HG03432 (cell line): Measurements from ENCODE around the gene NFYB.
A peak's percentile ranks its signal among the peaks of the same experiment; 100 is the strongest.
"Not testable (repeated sequence)": the region's sequence is repeated elsewhere in the genome, so short reads cannot be mapped to it uniquely, and the experiment has no call there.

Source experiments
- ATAC-seq: cut with Tn5 transposase; IDR thresholded peaks from one replicate; pipeline ENCODE4 v1.9.1; 2021; ENCODE audit warnings: mild to moderate bottlenecking, moderate library complexity; ENCODE audit not compliant: unreplicated experiment

Gene NFYB

DNA sequence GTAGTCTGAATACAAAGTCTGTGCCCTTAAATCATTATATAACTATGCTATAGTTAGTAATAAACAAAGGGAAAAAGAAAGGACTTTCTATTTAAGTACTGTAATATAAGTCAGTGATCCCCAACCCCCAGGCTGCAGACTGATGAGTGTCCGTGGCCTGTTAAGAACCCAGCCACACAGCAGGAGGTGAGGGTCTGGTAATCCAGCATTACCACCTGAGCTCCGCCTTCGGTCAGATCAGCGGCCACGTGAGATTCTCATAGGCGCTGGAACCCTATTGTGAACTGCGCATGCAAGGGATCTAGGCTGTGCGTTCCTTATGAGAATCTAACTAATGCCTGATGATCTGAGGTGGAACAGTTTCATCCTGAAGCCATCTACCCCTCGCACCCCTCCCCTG lies 15.7 kb downstream of the NFYB start:
- ATAC-seq = no peak

DNA sequence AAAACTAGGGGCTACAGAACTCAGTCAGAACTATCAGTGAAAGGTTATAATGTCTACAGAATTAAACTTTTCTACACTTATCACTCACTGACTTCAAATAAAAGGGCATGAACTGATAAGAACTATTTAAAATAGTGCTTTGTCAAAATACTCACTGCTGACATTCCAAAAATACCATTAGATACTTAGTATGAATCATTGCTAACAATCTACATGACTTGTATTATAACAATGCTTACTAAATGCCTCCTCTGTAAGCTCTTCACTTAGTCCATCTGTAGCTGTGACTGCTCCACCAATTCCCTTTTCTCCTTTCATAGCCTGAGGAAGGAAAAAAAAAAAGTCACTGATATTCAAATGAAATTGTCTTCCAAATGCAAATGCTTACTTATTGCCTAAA lies 17.0 kb downstream of the NFYB start:
- no peak for ATAC-seq

DNA sequence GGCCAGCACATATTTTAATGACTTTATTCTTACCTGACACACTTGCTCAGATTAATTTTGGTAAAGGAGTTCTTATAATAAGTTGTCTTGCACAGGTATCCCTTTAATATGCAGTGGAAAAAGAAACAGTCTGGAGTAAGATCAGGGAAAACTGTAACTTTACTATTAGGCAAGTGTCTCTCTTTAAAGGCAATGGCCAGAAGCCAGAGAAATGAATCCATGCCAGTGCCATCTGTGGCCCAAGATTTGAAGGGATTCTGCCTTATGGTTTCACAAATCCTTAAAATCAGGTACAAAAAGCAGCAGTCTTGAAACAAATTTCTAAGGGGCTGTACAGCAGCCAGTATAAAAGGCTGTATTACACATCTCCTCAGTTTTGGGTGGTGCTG lies 22.4 kb downstream of the NFYB start:
- ATAC-seq = no peak

DNA sequence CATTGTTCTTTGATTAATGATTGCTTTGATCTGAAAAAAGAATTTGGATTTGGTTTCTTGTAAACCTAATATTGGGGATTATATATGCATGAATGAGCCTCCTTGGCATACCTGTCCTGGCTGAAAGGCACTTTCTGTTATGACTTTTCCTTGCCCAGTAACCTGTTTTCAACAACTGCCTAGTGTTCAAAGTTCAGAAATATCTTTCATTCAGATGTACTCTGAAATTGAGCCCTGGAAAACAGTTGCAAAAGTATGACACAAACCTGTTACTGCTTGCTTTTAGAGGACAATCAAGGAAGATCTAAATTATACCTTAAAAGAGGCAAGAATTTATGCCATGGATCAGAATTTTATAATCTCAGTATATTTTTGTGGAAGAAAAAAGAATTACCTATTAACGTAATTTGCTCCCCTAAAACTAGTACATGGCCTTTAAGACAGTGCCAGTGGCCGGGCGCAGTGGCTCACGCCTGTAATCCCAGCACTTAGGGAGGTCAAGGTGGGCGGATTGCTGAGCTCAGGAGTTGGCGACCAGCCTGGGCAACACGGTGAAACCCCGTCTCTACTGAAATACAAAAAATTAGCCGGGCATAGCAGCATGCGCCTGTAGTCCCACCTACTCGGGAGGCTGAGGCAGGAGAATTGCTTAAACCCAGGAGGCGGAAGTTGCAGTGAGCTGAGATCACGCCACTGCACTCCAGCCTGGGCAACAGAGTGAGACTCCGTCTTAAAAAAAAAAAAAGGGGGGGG lies 23.0 kb downstream of the NFYB start:
- not testable (repeated sequence) for ATAC-seq

DNA sequence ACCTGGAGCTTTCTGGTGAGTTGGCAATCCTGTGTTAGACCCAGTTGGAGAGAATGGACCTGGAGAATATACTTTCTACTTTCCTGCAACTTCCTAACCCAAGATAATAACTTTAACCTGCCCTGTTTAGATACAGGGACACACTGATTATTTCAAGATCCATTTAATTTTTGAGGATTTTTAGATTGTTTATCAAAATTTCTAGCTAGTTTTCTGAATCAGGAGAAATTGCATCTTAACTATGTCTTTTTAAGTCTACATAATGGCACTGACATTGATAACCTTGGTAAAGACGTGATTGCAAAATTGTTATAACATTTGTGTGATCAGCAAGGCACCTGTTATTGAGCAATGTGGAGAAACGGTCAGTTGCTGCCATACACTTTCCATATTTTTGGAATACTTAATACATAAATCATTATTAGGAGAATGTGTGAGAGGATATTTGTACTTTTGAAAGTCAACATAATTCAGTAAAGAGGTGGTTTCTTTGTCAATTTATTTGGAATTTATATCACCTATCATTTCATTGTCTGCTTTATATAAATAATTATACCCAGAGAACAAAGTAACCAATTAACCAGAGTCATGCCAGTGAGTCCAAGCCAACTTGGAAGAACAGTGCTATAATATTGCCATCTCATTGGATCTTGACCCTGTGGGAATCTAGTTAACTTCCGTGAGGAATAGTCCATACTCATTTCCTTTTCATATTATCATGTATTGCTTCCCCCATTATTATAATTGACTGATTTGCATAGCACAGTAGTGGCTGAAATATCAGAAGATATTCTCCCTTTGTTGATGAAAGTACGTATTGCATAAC lies 28.4 kb downstream of the NFYB start:
- no peak for ATAC-seq

DNA sequence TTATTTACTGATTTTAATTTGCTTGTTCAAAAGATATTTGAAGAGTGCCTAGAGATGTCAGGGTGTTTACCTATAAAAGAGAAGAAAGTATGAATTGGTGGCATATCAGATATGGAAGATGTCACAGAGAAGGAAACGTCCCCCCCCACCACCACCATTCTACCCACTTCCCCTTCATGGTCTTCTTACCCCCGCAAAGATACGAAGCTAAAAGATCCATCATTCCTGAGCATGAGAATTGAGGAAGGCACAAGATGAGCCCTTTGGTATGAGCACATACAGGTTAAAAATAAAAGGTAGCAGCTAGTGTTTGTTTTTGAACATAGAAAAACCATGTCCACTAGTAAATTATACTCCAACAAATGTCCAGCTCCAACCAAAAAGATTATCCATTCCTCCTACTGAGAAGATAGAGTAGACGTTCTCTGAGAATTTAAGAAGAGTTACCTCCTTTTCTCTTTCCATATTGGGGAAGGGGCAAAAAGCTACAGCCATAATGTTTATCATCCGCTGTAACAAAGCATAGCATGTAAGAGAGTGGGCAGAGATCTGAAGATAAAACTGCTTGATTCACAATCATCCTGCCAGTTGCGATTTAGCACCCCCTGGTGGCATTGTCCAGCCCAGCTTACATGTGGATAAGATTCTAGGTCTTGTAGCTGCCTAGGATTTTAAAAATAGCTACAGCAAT lies 29.1 kb downstream of the NFYB start:
- ATAC-seq = peak; percentile 69

DNA sequence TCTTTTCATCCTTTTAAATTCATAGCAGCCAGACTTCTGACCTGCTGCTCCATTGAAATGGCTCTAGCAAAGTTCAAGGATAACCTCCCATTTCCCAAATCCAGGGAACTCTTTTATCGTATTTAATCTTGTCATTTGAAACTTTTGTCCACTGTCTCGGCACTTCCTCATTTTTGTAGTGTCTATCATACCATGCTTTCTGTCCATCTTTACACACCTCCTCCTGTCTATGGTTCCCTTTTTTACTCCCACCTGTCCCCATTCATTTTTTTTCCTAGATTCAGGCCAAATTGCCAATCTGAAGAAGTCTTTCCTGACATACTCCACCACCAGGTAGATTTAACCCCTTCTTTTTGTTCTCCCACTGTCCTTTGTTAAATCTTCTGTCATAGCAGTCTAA lies 31.0 kb downstream of the NFYB start:
- ATAC-seq = no peak

DNA sequence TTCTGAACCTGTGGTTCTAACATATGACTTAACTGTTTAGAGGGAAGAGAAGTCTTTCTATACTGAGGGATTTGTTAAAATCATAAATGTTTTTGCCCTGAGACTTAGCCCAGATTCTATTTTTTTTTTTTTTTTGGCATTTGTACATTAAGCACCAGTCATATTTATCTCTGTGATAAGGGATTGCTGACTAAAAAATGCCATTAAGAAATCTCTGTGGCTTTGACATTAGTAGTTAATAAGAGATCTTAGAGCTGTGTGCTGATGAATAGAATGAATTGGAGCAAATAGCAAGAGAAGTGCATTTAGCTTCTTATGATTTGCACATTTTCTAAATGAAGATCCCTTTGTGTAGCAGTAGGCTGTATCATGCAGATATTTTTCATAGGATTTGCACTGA lies 32.5 kb downstream of the NFYB start:
- no peak for ATAC-seq

DNA sequence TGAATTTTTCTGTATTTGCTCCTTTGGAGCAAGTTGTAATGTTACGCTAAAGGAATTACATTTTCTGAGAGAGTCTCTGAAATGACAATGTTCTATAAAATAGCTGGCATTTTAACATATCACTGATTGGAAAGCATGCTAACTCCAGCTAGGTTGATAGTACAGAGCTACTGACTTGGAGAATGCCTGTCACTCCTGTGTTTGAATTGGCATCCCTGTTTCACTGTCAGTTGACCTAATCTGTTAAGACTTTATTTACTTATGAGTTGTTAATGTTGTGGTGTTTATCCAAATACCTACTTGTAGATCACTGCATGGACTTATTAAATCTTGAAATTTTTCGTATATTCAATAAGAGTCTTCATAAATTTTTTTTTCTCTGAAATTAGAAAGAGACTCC lies 40.1 kb downstream of the NFYB start:
- no peak for ATAC-seq

DNA sequence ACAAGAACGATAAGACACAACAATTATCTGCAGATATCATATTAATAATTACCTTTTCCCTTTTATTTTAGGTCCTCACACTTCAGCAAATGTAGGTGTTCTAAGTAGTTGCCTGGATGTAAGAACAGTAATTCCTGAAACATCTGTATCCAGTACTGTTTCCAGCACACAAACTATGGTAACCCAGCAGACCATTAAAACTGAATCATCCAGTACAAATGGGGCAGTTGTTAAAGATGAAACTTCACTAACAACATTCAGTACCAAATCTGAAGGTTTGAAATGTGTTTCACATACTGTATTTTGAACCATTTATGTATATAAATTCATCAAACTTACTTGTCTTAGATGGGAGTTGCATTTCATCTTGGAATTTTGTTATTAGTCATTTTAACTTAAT lies 42.7 kb downstream of the NFYB start:
- no peak for ATAC-seq

DNA sequence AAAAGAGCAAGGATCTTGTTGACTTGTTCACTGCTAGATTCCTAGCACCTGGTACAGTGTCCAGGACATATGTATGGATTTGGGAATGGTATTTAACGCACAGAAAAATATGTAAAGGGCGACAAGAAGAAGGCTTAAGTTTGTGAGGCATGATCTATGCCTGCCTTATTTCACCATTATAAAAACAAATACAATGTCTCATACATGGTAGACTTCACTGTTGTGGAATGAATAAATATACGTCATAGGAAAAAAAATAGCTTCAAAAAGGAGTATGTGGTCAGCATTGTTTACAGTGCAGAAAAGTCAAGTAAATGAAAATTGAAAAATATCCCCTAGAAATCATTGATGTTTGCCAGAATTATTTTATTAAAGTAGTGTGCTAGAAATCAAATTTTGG lies 43.7 kb downstream of the NFYB start:
- ATAC-seq = no peak

DNA sequence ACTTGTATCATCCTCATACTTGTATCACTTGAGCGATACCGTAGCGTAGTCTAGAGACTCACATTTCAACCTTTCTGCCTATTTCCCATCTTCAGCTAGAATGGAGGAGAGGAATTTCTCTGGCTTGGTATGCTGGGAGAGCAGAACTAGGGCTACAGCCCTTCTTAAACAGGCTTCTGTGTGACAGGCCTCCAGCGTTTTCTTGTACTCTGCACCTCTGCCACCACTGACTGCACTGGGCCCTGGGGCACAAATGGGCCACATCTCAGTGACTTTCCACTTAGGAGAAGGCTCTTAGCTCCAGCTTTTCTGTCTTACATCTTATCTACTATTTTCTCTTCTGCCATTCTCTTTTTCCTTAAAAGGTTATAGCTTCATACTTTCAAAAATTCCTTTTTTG lies 46.9 kb downstream of the NFYB start:
- ATAC-seq = no peak

DNA sequence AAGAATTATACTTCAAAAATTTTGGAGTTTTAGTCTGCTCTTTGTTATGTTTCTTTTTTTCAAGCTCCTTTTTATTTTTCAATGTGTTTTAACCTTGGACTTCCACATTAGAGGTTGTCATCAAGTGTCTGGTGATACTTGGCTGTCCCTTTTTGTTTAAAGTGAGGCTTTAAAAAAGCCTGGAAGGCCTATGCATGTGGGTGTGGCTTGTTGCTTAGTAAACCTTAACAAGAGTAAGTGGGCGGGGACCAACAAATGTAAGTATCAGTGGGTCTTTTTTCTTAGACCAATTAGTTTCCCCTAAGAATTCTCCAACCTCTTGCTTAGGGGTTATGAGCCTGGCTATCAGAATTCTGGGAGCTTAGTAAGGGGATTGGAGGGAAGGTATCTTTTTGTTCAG lies 47.3 kb downstream of the NFYB start:
- ATAC-seq = no peak

DNA sequence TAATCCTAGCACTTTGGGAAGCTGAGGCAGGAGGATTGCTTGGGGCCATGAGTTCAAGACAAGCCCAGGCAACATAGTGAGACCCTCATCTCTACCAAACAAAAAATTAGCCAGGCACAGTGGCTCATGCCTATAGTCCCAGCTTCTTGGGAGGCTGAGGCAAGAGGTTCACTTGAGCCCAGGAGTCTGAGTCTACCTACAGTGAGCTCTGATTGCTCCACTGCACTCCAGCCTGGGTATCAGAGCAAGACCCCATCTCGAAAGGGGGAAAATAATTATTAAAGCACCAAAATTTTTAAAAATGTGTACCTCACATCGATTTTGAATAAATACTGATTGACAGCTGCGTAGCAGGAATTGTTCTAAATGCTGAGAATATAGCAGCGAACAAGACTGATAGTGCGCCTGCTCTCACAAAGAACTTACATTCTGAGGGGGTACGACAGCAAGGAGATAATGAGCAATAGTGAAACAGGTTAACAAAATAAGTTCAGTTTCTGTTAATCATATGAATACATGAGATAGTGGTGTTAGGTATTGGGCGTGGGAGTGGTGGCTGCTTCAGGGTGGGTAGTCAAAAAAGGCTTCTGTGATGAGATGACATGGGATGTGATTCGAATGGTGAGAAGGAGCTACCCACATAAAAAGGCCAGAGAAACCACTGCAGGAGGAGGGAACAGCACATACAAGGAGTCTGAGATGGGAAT lies 54.1 kb downstream of the NFYB start:
- peak; percentile 80 for ATAC-seq

DNA sequence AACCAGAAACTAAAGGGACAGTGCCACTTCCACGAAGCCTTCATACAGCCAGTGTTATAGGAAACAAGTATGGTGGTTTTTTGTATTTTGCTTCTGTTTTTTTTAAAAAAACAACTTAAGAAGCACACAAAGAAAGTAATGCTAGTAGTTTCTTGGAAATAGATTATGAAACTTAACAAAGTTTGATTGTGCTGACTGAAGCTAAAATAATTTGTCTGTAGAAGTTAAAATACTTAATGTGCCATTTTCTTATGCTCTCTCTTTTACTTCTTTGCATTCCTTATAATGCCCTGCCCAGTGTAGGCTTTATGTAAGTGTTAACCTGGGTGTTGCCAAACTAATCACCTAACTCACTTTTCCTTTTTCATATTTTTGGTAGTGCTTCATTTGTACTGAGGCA lies 57.2 kb downstream of the NFYB start:
- ATAC-seq = no peak

DNA sequence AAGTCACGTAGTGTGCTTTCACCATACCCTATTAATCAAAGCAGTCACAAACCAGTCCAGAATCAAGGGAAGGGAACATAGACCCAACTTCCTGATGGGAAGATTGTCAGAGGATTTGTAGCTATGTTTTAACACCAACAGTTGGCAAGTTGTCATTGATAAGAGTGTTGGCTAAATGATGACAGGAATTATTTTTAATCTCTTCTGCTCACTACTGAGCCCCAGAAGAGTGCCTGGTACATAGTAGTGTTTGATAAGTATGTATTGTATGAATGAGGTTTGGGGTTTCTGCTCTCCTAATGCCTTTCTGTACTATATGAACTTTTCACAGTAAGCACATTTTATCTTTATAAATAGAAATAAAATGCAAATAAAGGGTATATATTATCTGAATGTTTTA lies 59.0 kb downstream of the NFYB start:
- ATAC-seq = no peak

DNA sequence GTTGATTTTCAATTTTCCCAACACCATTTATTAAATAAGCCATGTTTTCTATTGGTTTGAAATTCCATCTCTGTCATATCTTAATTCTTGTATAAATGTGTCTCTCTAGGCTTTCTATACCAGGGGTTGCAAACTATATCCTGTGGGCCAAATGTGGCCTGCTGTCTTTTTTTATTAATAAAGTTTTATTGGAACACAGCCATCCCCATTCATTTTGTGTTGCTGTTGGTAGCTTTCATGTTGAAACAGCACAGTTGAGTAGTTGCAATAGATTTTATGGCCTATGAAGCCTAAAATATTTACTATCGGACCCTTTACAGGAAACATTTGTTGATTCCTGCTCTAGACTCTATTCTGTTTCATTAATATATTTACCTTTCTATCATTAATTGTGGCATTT lies 64.3 kb downstream of the NFYB start:
- ATAC-seq = no peak

DNA sequence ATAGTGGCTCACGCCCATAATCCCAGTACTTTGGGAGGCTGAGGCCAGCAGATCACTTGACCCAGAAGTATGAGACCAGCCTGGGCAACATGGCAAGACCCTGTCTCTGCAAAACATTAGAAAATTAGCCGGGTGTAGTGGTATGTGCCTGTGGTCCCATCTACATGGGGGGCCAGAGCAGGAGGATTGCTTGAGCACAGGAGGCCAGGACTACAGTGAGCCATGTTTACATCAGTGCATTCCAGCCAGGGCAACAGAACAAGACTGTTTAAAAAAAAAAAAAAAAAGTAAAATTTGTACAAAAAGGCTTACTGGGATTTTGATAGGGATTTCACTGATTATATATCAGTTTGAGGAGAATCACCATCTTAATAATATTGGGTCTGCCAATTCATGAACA lies 65.9 kb downstream of the NFYB start:
- no peak for ATAC-seq
